Measurements from ENCODE around the gene SP5.
"Not testable (repeated sequence)": the region's sequence is repeated elsewhere in the genome, so short reads cannot be mapped to it uniquely, and the experiment has no call there.

Gene SP5

DNA sequence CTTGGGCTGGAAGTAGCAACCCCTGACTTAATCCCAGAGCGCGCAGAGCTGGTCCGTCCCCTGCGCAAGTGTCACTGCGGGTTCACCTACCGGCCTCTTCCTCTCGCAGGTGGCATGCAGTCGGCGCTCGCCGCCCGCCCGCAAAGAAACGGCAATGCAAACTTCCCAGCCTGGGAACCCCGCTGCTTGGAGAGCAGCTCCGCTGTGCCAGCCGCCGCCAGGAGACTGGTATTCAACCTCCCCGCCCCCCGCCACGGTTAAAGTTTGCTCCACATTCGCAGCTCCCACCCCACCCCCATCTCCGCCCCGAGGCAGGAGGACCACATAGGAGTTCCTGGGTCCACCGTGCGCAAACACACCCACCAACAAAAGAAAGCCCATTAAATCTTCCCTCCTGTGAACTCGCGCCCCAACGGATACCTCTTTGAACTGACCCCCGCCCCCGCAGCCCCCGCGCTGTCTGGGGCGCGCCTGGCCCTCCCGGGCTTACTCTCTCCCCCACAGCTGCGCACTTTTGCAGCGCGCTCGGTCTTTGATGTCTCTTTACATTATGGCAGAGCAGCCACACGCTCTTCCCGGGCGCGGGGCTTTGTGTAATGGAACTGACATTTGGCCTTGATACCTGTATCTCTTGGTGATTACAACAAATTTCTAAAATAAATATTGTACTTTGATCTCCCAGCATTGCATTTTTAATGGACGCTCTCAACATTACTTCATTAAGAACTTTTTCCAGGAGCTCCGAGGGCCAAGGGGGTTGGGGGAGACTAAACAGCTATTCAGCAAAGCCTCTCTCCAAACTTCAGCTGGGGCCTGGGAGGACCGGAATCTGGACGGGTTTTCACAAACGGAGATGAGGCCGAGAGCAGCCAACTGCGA is 3.1 kb upstream of the SP5 start:
- peak; percentile 64 for DNase-seq

GRCh38 chr2:170712653-170713542 is 2.2 kb upstream of the SP5 start:
- DNase-seq: no peak

- DNase-seq: no peak
Measured at GRCh38 chr2:170713543-170714380, 1.4 kb upstream of the SP5 start.

GRCh38 chr2:170714381-170715061 is 616 bp upstream of the SP5 start:
- peak; percentile 47 for DNase-seq

DNA sequence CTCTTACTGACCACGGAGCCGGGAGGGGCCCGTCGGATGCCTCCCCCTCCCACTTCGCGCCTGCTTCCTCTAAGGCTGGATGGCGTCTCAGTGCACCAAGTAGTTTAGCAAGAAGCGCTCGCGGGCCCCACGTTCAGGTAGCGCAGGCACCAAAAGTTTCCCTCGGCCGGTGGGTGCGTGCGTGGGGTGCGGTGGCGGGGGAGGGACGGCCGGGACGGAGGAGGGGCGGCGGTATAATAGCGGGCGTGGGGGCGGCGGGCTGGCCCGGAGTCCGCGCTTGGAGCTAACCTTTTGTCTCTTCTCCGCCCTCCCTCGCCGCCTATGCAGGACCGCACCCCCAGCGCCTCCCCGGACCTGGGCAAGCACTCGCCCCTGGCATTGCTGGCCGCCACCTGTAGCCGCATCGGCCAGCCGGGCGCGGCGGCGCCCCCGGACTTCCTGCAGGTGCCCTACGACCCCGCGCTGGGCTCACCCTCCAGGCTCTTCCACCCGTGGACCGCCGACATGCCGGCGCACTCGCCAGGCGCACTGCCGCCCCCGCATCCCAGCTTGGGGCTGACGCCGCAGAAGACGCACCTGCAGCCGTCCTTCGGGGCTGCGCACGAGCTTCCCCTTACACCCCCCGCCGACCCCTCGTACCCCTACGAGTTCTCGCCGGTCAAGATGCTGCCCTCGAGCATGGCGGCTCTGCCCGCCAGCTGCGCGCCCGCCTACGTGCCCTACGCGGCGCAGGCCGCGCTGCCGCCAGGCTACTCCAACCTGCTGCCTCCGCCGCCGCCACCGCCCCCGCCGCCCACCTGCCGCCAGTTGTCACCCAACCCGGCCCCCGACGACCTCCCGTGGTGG is 1.0 kb downstream of the SP5 start:
- no peak for DNase-seq

GRCh38 chr2:170716851-170717598 is 1.9 kb downstream of the SP5 start:
- no peak for DNase-seq

GRCh38 chr2:170717599-170717963 is 2.4 kb downstream of the SP5 start:
- DNase-seq: no peak

- no peak for DNase-seq
Measured at GRCh38 chr2:170717991-170718589, 3.0 kb downstream of the SP5 start.

DNA sequence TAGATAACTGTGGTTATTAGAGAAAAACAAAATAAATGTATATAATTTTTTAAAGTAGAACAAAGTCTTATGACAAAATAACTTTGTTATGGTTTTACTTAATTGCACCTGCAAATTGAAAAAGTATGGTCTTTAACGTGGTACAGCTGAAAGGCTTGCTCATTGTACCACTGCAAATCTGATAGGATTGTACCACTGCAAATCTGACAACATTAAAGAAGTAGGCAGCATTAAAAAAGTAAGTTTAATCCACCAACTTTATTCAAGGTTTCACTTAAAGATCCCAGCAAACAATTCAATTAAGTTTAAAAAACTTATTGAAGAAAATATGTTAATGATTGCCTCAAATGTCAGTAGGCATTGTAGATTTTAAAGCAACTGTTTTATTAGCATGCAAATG is 4.7 kb downstream of the SP5 start:
- no peak for DNase-seq

GRCh38 chr2:170721678-170722077 is 6.5 kb downstream of the SP5 start:
- DNase-seq: no peak

- DNase-seq: no peak
Measured at GRCh38 chr2:170722301-170722700, 7.2 kb downstream of the SP5 start.

- no peak for DNase-seq
Measured at GRCh38 chr2:170723446-170723958, 8.4 kb downstream of the SP5 start.

DNA sequence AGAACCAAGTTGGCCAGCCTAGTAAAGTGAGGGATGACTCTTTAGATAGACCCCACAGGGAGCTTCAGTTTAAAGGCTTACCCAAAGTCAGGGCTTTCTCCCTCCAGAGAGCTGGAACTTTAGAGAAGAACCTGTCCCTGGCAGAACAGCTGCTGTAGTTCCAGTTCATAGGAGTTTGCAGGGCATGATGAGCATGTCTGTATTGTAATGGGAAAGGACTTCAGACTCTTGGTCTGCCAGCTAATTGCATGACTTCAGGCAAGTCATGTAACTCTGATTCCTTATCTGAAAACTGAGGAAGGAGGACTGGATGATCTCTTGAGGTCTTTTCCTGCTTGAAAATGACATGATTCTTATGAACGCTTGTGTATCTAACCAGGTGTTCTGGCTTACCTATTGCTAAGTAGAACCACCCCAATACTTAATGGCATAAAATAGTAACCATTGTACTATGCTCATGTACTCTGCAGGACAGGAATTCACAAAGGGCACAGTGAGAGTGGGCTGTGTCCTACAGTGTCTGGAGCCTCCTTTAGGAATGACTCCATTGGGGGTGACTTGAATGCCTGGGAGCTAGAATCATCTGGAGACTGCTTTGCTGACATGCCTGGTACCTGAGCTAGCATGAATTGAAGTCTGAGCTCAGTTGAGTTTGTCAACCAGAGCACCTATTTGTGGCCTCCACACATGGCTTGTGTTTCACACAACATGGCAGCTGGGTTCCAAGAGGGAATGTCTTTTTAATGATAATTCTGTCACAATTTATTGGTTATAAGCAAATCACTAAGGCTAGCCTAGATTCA is 18.9 kb downstream of the SP5 start:
- no peak for DNase-seq

DNA sequence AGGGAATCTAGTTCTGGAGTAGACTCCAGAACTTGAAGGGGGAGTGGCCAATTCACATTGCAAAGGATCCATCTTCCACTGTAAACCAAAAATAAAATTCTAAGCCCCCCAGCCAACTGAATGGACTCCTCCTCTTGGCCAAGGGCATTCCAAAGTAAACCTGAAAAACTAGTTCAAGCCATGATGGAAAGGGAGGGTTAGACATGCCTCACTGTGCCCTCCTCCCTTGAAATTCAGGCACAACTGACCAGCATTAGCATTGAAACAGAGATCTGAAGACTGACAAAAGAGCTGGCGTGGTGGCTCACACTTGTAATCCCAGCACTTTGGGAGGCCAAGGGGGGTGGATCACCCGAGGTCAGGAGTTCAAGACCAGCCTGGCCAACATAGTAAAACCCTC is 19.5 kb downstream of the SP5 start:
- DNase-seq: not testable (repeated sequence)

DNA sequence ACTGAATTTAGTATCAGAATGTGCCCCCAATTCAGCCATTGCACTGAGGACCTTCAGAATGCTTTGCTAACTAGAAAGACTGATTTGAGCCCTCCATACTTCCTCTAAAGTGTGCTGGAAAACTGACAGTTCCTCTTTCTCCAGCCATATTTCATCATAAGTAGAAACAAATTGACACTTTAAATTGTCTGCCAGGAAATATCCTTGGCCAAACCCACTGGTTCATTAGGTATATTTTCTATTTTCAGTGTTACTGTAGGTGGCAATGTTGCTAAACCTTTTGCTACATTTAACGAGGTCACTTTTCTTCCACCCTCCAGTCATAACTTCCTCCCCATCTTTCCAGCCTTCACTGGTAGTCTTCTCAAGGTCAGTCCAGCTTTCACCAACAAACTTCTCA is 21.5 kb downstream of the SP5 start:
- no peak for DNase-seq

- no peak for DNase-seq
Measured at GRCh38 chr2:170737406-170737805, 22.3 kb downstream of the SP5 start.

- DNase-seq: no peak
Measured at GRCh38 chr2:170737821-170738220, 22.7 kb downstream of the SP5 start.

DNA sequence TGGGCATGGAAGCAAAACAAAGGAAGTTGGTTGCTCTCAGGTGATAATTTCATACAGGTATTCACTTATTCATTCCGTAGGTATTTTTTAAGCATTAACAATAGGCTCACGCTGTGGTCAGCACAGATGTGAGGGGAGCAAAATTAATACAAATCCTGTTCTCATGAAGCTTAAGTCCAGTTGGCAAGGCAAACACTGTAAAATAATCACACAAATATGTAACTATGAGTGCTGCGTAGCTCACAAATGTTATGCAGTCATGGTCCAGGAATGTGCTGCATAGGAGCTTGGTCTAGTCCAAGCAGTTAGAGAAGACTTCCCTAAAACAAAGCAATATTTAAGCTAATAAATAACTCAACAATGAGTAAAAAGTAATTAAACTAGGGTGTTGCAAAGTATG is 23.9 kb downstream of the SP5 start:
- DNase-seq: no peak

DNA sequence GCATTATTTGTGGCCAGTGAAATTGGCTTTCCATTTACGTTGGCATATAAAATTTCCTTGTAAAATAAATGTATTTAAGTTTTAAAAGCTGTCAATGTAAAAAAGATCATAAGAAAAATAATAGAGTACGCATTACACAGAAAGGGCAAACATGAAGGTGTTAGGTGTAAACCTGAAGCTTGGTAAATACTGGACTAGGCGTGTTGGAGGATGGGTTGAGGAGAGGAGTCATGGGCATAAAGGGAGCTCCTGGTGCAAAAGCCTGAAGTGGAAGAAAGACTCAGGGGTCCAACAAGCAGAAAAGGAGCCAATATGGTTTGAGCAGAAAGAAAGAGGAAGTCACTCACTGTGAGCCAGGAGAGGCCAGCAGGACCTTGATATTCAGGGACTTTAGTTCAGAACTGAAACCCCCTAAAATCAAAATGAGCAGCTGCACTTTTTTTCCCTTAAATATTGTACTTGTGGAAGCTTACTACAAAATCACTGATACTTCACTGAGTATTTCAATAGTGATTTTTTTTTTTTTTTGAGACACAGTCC is 24.4 kb downstream of the SP5 start:
- DNase-seq: no peak
